H9 (cell line): ENCODE data around the gene MOB1B. TPM values are rescaled to one million over a fixed set of nuclear protein-coding genes. Genes with fewer than 3 reads are reported as not detected.

Experiments used
- DNase-seq: peaks from one replicate; pipeline ENCODE4 v3.0.0-alpha.2; 2017
- H2AFZ ChIP-seq: one replicate; pipeline ENCODE4 v1.6.1; 2013; ENCODE audit warnings: mild to moderate bottlenecking, low read length, control low read depth, moderate library complexity
- H2AK5ac ChIP-seq: 2 replicates; pipeline ENCODE4 v1.6.1; 2013; ENCODE audit warnings: low read length, control low read depth, mixed read lengths; ENCODE audit not compliant: insufficient read length
- H2BK120ac ChIP-seq: one replicate; pipeline ENCODE4 v1.6.1; 2013; ENCODE audit warnings: low read depth, mild to moderate bottlenecking, low read length, control low read depth, inconsistent platforms; ENCODE audit not compliant: poor library complexity, severe bottlenecking
- H2BK12ac ChIP-seq: 2 replicates; pipeline ENCODE4 v1.6.1; 2013; ENCODE audit warnings: low read length, control low read depth, mixed read lengths, low read depth; ENCODE audit not compliant: insufficient read length
- H2BK15ac ChIP-seq: 2 replicates; pipeline ENCODE4 v1.6.1; 2013; ENCODE audit warnings: low read depth, low read length, control low read depth
- H2BK20ac ChIP-seq: one replicate; pipeline ENCODE4 v1.6.1; 2013; ENCODE audit warnings: low read depth, mild to moderate bottlenecking, low read length, control low read depth, inconsistent platforms; ENCODE audit not compliant: poor library complexity, severe bottlenecking
- H2BK5ac ChIP-seq: 2 replicates; pipeline ENCODE4 v1.6.1; 2013; ENCODE audit warnings: low read length, control low read depth, mixed read lengths; ENCODE audit not compliant: insufficient read length
- H3K14ac ChIP-seq: 2 replicates; pipeline ENCODE4 v1.6.1; 2013; ENCODE audit warnings: low read length, control low read depth; ENCODE audit not compliant: insufficient read depth
- H3K18ac ChIP-seq: 2 replicates; pipeline ENCODE4 v1.6.1; 2013; ENCODE audit warnings: low read depth, mild to moderate bottlenecking, mixed read lengths, low read length, control low read depth; ENCODE audit not compliant: insufficient read length
- H3K23ac ChIP-seq: 2 replicates; pipeline ENCODE4 v1.6.1; 2013; ENCODE audit warnings: low read length, control low read depth, mixed read lengths, low read depth; ENCODE audit not compliant: insufficient read length
- H3K23me2 ChIP-seq: 2 replicates; pipeline ENCODE4 v1.6.1; 2013; ENCODE audit warnings: low read depth, mild to moderate bottlenecking, mixed read lengths, low read length, control low read depth; ENCODE audit not compliant: insufficient read length, poor library complexity, severe bottlenecking
- H3K27ac ChIP-seq: 2 replicates; pipeline ENCODE4 v1.5.1; 2013; ENCODE audit warnings: low read length, control low read depth, mixed read lengths, low read depth; ENCODE audit not compliant: insufficient read length
- H3K27me3 ChIP-seq: 2 replicates; pipeline ENCODE4 v1.6.1; 2013; ENCODE audit warnings: low read length, control low read depth, inconsistent platforms; ENCODE audit not compliant: insufficient read depth
- H3K4ac ChIP-seq: 2 replicates; pipeline ENCODE4 v1.6.1; 2013; ENCODE audit warnings: low read depth, mild to moderate bottlenecking, control low read depth, inconsistent platforms, low read length, moderate library complexity
- H3K4me1 ChIP-seq: 2 replicates; pipeline ENCODE4 v1.6.1; 2013; ENCODE audit warnings: low read length, control low read depth, inconsistent platforms; ENCODE audit not compliant: insufficient read depth
- H3K4me2 ChIP-seq: 2 replicates; pipeline ENCODE4 v1.6.1; 2013; ENCODE audit warnings: low read length, control low read depth, mixed read lengths; ENCODE audit not compliant: insufficient read length, insufficient read depth
- H3K56ac ChIP-seq: 2 replicates; pipeline ENCODE4 v1.6.1; 2013; ENCODE audit warnings: low read depth, mild to moderate bottlenecking, mixed read lengths, low read length, control low read depth; ENCODE audit not compliant: insufficient read length
- H3K79me1 ChIP-seq: 2 replicates; pipeline ENCODE4 v1.6.1; 2013; ENCODE audit warnings: low read depth, mild to moderate bottlenecking, moderate library complexity, low read length, control low read depth, inconsistent platforms; ENCODE audit not compliant: insufficient read depth, poor library complexity, severe bottlenecking
- H3K79me2 ChIP-seq: 2 replicates; pipeline ENCODE4 v1.6.1; 2013; ENCODE audit warnings: low read length, control low read depth, inconsistent platforms; ENCODE audit not compliant: insufficient read depth
- H3K9ac ChIP-seq: 2 replicates; pipeline ENCODE4 v1.6.1; 2013; ENCODE audit warnings: low read length, control low read depth, mixed read lengths; ENCODE audit not compliant: insufficient read length; ENCODE audit errors: extremely low read depth
- H3K9me3 ChIP-seq: one replicate; pipeline ENCODE4 v1.6.1; 2013; ENCODE audit warnings: low read depth, low read length, inconsistent platforms; ENCODE audit not compliant: control insufficient read depth
- H3T11ph ChIP-seq: one replicate; pipeline ENCODE4 v1.6.1; 2013; ENCODE audit warnings: mild to moderate bottlenecking, low read length, control low read depth, inconsistent platforms
- H4K20me1 ChIP-seq: one replicate; pipeline ENCODE4 v1.6.1; 2013; ENCODE audit not compliant: control insufficient read depth, insufficient read length, insufficient read depth
- H4K5ac ChIP-seq: 2 replicates; pipeline ENCODE4 v1.6.1; 2013; ENCODE audit warnings: low read depth, mild to moderate bottlenecking, mixed read lengths, low read length, control low read depth; ENCODE audit not compliant: insufficient read length
- H4K8ac ChIP-seq: replicated peaks from 2 replicates; pipeline ENCODE4 v1.6.1; 2013; ENCODE audit warnings: low read length, control low read depth, mixed read lengths, low read depth; ENCODE audit not compliant: insufficient read length
- H4K91ac ChIP-seq: 2 replicates; pipeline ENCODE4 v1.6.1; 2013; ENCODE audit warnings: low read depth, mild to moderate bottlenecking, moderate library complexity, mixed read lengths, low read length, control low read depth; ENCODE audit not compliant: insufficient read length
- H3K27ac Mint-ChIP-seq, 3 experiments: 2 replicates in 2 of 3; 3 replicates in 1 of 3; pipeline ENCODE4 v1.8.0; 2020 to 2021; ENCODE audit warnings: mixed read lengths in 3 of 3, mild to moderate bottlenecking in 1 of 3, moderate library complexity in 1 of 3
- H3K27me3 Mint-ChIP-seq: 2 replicates; pipeline ENCODE4 v1.8.0; 2021; ENCODE audit warnings: low read depth, mild to moderate bottlenecking, moderate library complexity, mixed read lengths
- H3K36me3 Mint-ChIP-seq, 3 experiments: 2 replicates in 2 of 3; 3 replicates in 1 of 3; pipeline ENCODE4 v1.8.0; 2020 to 2021; ENCODE audit warnings: low read depth in 3 of 3, mixed read lengths in 3 of 3; ENCODE audit not compliant: insufficient read depth in 1 of 3
- H3K4me1 Mint-ChIP-seq, 2 experiments: 2 replicates each; pipeline ENCODE4 v1.8.0; 2020; ENCODE audit warnings: mixed read lengths in 2 of 2
- H3K4me3 Mint-ChIP-seq, 2 experiments: 2 replicates in 1 of 2; 3 replicates in 1 of 2; pipeline ENCODE4 v1.8.0; 2020 to 2021; ENCODE audit warnings: mild to moderate bottlenecking in 2 of 2, mixed read lengths in 2 of 2, moderate library complexity in 1 of 2
- H3K9me3 Mint-ChIP-seq, 2 experiments: 2 replicates in 1 of 2; 3 replicates in 1 of 2; pipeline ENCODE4 v1.8.0; 2020; ENCODE audit warnings: mild to moderate bottlenecking in 2 of 2, mixed read lengths in 2 of 2, moderate library complexity in 1 of 2
- WGBS: extraction: QIAGEN DNeasy Blood & Tissue Kit; methylation state at CpG from one replicate; pipeline ENCODE4 v1.1.7; 2013; ENCODE audit warnings: missing lambda C conversion rate, low lambda C conversion rate, mixed read lengths; ENCODE audit not compliant: insufficient read length; ENCODE audit errors: extremely low coverage; 5-methylcytosine and 5-hydroxymethylcytosine counted together
- total RNA-seq: library from RNA; stranded (reverse); gene quantifications from 2 replicates; pipeline ENCODE4 v1.2.1, GENCODE V29; 2021
- TF ChIP-seq, protein P1 (sequence below): fragments of 200-600 bp; sonication (generic); conservative IDR thresholded peaks from 3 replicates; pipeline ENCODE4 v1.8.0; 2021; ENCODE audit warnings: antibody characterized with exemption, mild to moderate bottlenecking

Gene MOB1B
- total RNA-seq, 1 experiment from 2014 or later, result 30.3 TPM

DNA sequence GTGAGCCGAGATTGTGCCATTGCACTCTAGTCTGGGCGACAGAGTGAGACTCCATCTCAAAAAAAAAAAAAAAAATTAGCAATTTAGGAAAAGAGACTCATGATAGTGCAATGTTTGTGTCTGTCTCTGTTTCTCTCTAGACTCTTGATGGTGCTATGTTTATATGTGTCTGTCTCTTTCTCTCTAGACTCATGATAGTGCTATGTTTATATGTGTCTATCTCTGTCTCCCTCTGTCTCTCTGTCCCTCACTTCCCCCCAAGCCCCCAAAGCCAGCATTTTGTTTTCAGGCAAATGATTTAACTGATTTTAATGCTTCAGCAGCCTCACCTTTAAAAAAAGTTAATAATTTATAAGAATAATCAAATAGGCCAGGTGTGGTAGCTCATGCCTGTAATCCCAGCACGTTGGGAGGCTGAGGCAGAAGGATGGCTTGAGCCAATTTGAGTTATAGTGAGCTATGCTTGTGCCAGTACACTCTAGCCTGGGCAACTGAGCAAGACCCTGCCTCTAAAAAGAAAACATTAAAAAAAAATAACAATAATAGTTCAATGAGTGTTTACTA, 6.9 kb downstream of the MOB1B start:
- no peaks in the 10 kb centered on the region for H4K20me1 ChIP-seq
- no peaks in the 10 kb centered on the region; a peak in 1 of 5 replicates for H3K9me3 Mint-ChIP-seq

More for the DNA sequence above, 6.9 kb downstream of the MOB1B start:
- H4K91ac ChIP-seq, result no peak overlapping the region
- no peak overlapping the region for H3K14ac ChIP-seq
- peaks cover 10% of the 10 kb centered on the region; the same call in 1 of the 2 replicates for H3K79me2 ChIP-seq
- H2BK12ac ChIP-seq, result no peak overlapping the region
- H3K27me3 Mint-ChIP-seq, result no peaks in the 10 kb centered on the region
- no peaks in the 10 kb centered on the region for H3K23me2 ChIP-seq
- H3K9ac ChIP-seq, result no peak overlapping the region
- no peak overlapping the region for H4K5ac ChIP-seq
- H3K4me1 ChIP-seq, result no peaks in the 10 kb centered on the region
- no peak overlapping the region for H4K8ac ChIP-seq
- H2BK120ac ChIP-seq, result no peak overlapping the region
- H3K4me2 ChIP-seq, result no peak overlapping the region
- H3K56ac ChIP-seq, result no peak overlapping the region
- no peak overlapping the region for H3K27ac ChIP-seq
- TF ChIP-seq, protein P1, sequence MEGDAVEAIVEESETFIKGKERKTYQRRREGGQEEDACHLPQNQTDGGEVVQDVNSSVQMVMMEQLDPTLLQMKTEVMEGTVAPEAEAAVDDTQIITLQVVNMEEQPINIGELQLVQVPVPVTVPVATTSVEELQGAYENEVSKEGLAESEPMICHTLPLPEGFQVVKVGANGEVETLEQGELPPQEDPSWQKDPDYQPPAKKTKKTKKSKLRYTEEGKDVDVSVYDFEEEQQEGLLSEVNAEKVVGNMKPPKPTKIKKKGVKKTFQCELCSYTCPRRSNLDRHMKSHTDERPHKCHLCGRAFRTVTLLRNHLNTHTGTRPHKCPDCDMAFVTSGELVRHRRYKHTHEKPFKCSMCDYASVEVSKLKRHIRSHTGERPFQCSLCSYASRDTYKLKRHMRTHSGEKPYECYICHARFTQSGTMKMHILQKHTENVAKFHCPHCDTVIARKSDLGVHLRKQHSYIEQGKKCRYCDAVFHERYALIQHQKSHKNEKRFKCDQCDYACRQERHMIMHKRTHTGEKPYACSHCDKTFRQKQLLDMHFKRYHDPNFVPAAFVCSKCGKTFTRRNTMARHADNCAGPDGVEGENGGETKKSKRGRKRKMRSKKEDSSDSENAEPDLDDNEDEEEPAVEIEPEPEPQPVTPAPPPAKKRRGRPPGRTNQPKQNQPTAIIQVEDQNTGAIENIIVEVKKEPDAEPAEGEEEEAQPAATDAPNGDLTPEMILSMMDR, result no peak
- H3K23ac ChIP-seq, result no peak overlapping the region
- H3K9me3 ChIP-seq, result no peaks in the 10 kb centered on the region
- H2AFZ ChIP-seq, result no peak overlapping the region
- no peak overlapping the region; a peak in 1 of 7 replicates for H3K27ac Mint-ChIP-seq
- no peak overlapping the region for H3K18ac ChIP-seq
- H3T11ph ChIP-seq, result no peak overlapping the region
- no peak overlapping the region for H2BK5ac ChIP-seq
- H3K79me1 ChIP-seq, result peaks cover 6% of the 10 kb centered on the region
- no peak overlapping the region for H2BK20ac ChIP-seq
- H2BK15ac ChIP-seq, result no peak overlapping the region
- WGBS, result no CpG with 5 or more reads among the region's 3 CpGs
- H3K36me3 Mint-ChIP-seq, result peaks cover 24 to 45% (median 29%) of the 10 kb centered on the region in 3 experiments
- no peak overlapping the region for H2AK5ac ChIP-seq
- H3K4ac ChIP-seq, result no peak overlapping the region
- no peak for DNase-seq
- H3K4me1 Mint-ChIP-seq, result peaks cover 0 to 1% of the 10 kb centered on the region in 2 experiments; a peak in 1 of 4 replicates
- H3K27me3 ChIP-seq, result no peaks in the 10 kb centered on the region
- no peak overlapping the region for H3K4me3 Mint-ChIP-seq
